CD8-positive, alpha-beta memory T cell (primary cell): Measurements from ENCODE around the gene LRRC72. TPM values are rescaled to one million over a fixed set of nuclear protein-coding genes. Genes with fewer than 3 reads are reported as not detected.

Experiments used
- CTCF ChIA-PET: fragments of 350-600 bp; sonication (Branson Sonifier 250); formaldehyde crosslinking; loops from one replicate; lab custom pipeline; 2021; ENCODE audit warnings: antibody characterized with exemption; lab: Charles Lee
- POLR2A ChIA-PET: fragments of 350-600 bp; sonication (Branson Sonifier 250); formaldehyde crosslinking; loops from one replicate; lab custom pipeline; 2021; ENCODE audit warnings: antibody characterized with exemption; lab: Charles Lee
- DNase-seq, 5 donors: peaks; one replicate each; pipeline versions ENCODE4 v3.0.0 to v3.0.0-alpha.2; 2020 to 2022; ENCODE audit warnings: mixed read lengths in 1 of 5
- H3K27ac ChIP-seq: one replicate; pipeline ENCODE4 v1.7.0; 2013; ENCODE audit warnings: low read depth, mild to moderate bottlenecking, low read length, moderate library complexity
- H3K27me3 ChIP-seq: 2 replicates; pipeline ENCODE4 v1.7.0; 2013; ENCODE audit warnings: low read length, mild to moderate bottlenecking; ENCODE audit not compliant: insufficient read depth, poor library complexity, severe bottlenecking
- H3K36me3 ChIP-seq: 2 replicates; pipeline ENCODE4 v1.7.0; 2013; ENCODE audit warnings: mild to moderate bottlenecking, low read length, moderate library complexity; ENCODE audit not compliant: insufficient read depth
- H3K4me1 ChIP-seq: 2 replicates; pipeline ENCODE4 v1.7.0; 2013; ENCODE audit warnings: mild to moderate bottlenecking, low read length, moderate library complexity; ENCODE audit not compliant: insufficient read depth
- H3K4me3 ChIP-seq: 2 replicates; pipeline ENCODE4 v1.7.0; 2013; ENCODE audit warnings: mild to moderate bottlenecking, low read length
- H3K9me3 ChIP-seq: 2 replicates; pipeline ENCODE4 v1.7.0; 2013; ENCODE audit warnings: mild to moderate bottlenecking, low read length
- H3K27ac Mint-ChIP-seq, 8 donors: one replicate each; pipeline ENCODE4 v1.8.0; 2020 to 2021; ENCODE audit warnings: mixed read lengths in 8 of 8, mild to moderate bottlenecking in 6 of 8, inconsistent platforms in 3 of 8, moderate library complexity in 3 of 8
- H3K27me3 Mint-ChIP-seq, 2 donors: one replicate each; pipeline ENCODE4 v1.8.0; 2020 to 2021; ENCODE audit warnings: mixed read lengths in 2 of 2, mild to moderate bottlenecking in 1 of 2, moderate library complexity in 1 of 2
- H3K36me3 Mint-ChIP-seq, 3 donors: one replicate each; pipeline ENCODE4 v1.8.0; 2020 to 2021; ENCODE audit warnings: mixed read lengths in 3 of 3, inconsistent platforms in 1 of 3, mild to moderate bottlenecking in 1 of 3
- H3K4me1 Mint-ChIP-seq, 3 donors: one replicate each; pipeline ENCODE4 v1.8.0; 2020 to 2021; ENCODE audit warnings: mixed read lengths in 3 of 3, inconsistent platforms in 1 of 3, mild to moderate bottlenecking in 1 of 3
- H3K4me3 Mint-ChIP-seq, 7 donors: one replicate each; pipeline ENCODE4 v1.8.0; 2020 to 2021; ENCODE audit warnings: mixed read lengths in 7 of 7, mild to moderate bottlenecking in 6 of 7, moderate library complexity in 4 of 7, inconsistent platforms in 2 of 7
- H3K9me3 Mint-ChIP-seq, 5 donors: one replicate each; pipeline ENCODE4 v1.8.0; 2020 to 2022; ENCODE audit warnings: mixed read lengths in 5 of 5, mild to moderate bottlenecking in 3 of 5, moderate library complexity in 2 of 5, inconsistent platforms in 1 of 5
- polyA plus RNA-seq: library from polyadenylated mRNA; unstranded; fragments of 300-500 nt; fragmentation: Illumina TruSeq; gene quantifications from one replicate; pipeline ENCODE4 v1.2.3, GENCODE V29; 2021
- total RNA-seq, 2 experiments: library from RNA; stranded (reverse); gene quantifications; one replicate each; pipeline ENCODE4 v1.2.3, GENCODE V29; 2021

The LRRC72 gene
- total and polyA plus RNA-seq, 3 experiments from 2014 or later, result not detected

GRCh38 chr7:16598015-16598414, 71.4 kb downstream of the LRRC72 start:
- Histone ChIP-seq H3K36me3 (no peaks in the 10 kb centered on the region), H3K27me3 (no peaks in the 10 kb centered on the region), H3K4me1 (no peaks in the 10 kb centered on the region), H3K27ac (no peak overlapping the region), H3K4me3 (no peak overlapping the region), H3K9me3 (no peaks in the 10 kb centered on the region)
- no peak overlapping the region for H3K4me3 Mint-ChIP-seq
- POLR2A ChIA-PET, result no interaction called here
- H3K9me3 Mint-ChIP-seq, result no peaks in the 10 kb centered on the region
- H3K27ac Mint-ChIP-seq, result peak overlapping the region in 2 of 8 donors; percentile 0 to 62
- CTCF ChIA-PET, result interaction anchor here (1.3 kb wide), 1 partner anchor 11 kb away, joined by 3 read pairs; no protein-coding TSS in a partner anchor
- no peaks in the 10 kb centered on the region for H3K27me3 Mint-ChIP-seq
- no peak for DNase-seq
- H3K36me3 Mint-ChIP-seq, result peaks cover under 1 to 44% (median 19%) of the 10 kb centered on the region in 3 donors
- H3K4me1 Mint-ChIP-seq, result no peaks in the 10 kb centered on the region

- Mint-ChIP-seq H3K27ac (peak overlapping the region in 1 of 8 donors; percentile 71), H3K36me3 (peaks cover 10 to 61% (median 25%) of the 10 kb centered on the region in 3 donors), H3K4me3 (no peak overlapping the region), H3K9me3 (no peaks in the 10 kb centered on the region), H3K4me1 (no peaks in the 10 kb centered on the region), H3K27me3 (no peaks in the 10 kb centered on the region)
- Histone ChIP-seq H3K4me3 (no peak overlapping the region), H3K27me3 (no peaks in the 10 kb centered on the region), H3K9me3 (no peaks in the 10 kb centered on the region), H3K4me1 (no peaks in the 10 kb centered on the region), H3K36me3 (no peaks in the 10 kb centered on the region), H3K27ac (no peak overlapping the region)
- CTCF ChIA-PET, result interaction anchor here (0.7 kb wide), 1 partner anchor 35 kb away, joined by 3 read pairs; no protein-coding TSS in a partner anchor
- no peak for DNase-seq
- POLR2A ChIA-PET, result no interaction called here
Measured at GRCh38 chr7:16599860-16600259, 73.2 kb downstream of the LRRC72 start.

GRCh38 chr7:16603633-16604032, 77.0 kb downstream of the LRRC72 start:
- Mint-ChIP-seq H3K27ac (peak overlapping the region in 2 of 8 donors; percentile 13 to 35), H3K4me1 (no peaks in the 10 kb centered on the region), H3K9me3 (no peaks in the 10 kb centered on the region), H3K36me3 (peaks cover 10 to 76% (median 35%) of the 10 kb centered on the region in 3 donors), H3K4me3 (no peak overlapping the region), H3K27me3 (no peaks in the 10 kb centered on the region)
- no peak overlapping the region for H3K4me3 ChIP-seq
- H3K4me1 ChIP-seq, result no peaks in the 10 kb centered on the region
- ChIA-PET CTCF (no interaction called here), POLR2A (no interaction called here)
- H3K9me3 ChIP-seq, result no peaks in the 10 kb centered on the region
- H3K27me3 ChIP-seq, result no peaks in the 10 kb centered on the region
- H3K36me3 ChIP-seq, result no peaks in the 10 kb centered on the region
- no peak overlapping the region for H3K27ac ChIP-seq
- DNase-seq, result no peak

- no peaks in the 10 kb centered on the region for H3K4me1 Mint-ChIP-seq
- Histone ChIP-seq H3K4me1 (no peaks in the 10 kb centered on the region), H3K27me3 (no peaks in the 10 kb centered on the region), H3K4me3 (no peak overlapping the region), H3K27ac (no peak overlapping the region), H3K9me3 (no peaks in the 10 kb centered on the region), H3K36me3 (no peaks in the 10 kb centered on the region)
- peak overlapping the region in 1 of 8 donors; percentile 35 for H3K27ac Mint-ChIP-seq
- H3K27me3 Mint-ChIP-seq, result no peaks in the 10 kb centered on the region
- H3K9me3 Mint-ChIP-seq, result no peaks in the 10 kb centered on the region
- H3K36me3 Mint-ChIP-seq, result peaks cover 10 to 75% (median 34%) of the 10 kb centered on the region in 3 donors
- DNase-seq, result no peak
- ChIA-PET POLR2A (no interaction called here), CTCF (no interaction called here)
- H3K4me3 Mint-ChIP-seq, result no peak overlapping the region
Measured at GRCh38 chr7:16604054-16604453, 77.4 kb downstream of the LRRC72 start.

- no peak for DNase-seq
- Mint-ChIP-seq H3K27ac (peak overlapping the region in 2 of 8 donors; percentile 42 to 45), H3K27me3 (no peaks in the 10 kb centered on the region), H3K4me1 (no peaks in the 10 kb centered on the region), H3K4me3 (no peak overlapping the region), H3K36me3 (peaks cover 12 to 69% (median 27%) of the 10 kb centered on the region in 3 donors), H3K9me3 (no peaks in the 10 kb centered on the region)
- Histone ChIP-seq H3K27me3 (no peaks in the 10 kb centered on the region), H3K4me1 (no peaks in the 10 kb centered on the region), H3K9me3 (no peaks in the 10 kb centered on the region), H3K36me3 (no peaks in the 10 kb centered on the region), H3K27ac (no peak overlapping the region), H3K4me3 (no peak overlapping the region)
- CTCF ChIA-PET, result no interaction called here
- POLR2A ChIA-PET, result no interaction called here
Measured at GRCh38 chr7:16606704-16607103, 80.1 kb downstream of the LRRC72 start.

- Mint-ChIP-seq H3K9me3 (no peaks in the 10 kb centered on the region), H3K36me3 (peaks cover 3 to 62% (median 23%) of the 10 kb centered on the region in 3 donors), H3K27me3 (no peaks in the 10 kb centered on the region), H3K4me1 (no peaks in the 10 kb centered on the region), H3K4me3 (no peak overlapping the region), H3K27ac (no peak overlapping the region)
- ChIA-PET CTCF (no interaction called here), POLR2A (no interaction called here)
- Histone ChIP-seq H3K27ac (no peak overlapping the region), H3K4me1 (no peaks in the 10 kb centered on the region), H3K4me3 (no peak overlapping the region), H3K9me3 (no peaks in the 10 kb centered on the region), H3K36me3 (peaks cover 10% of the 10 kb centered on the region), H3K27me3 (no peaks in the 10 kb centered on the region)
- DNase-seq, result no peak
Measured at GRCh38 chr7:16609842-16610450, 83.3 kb downstream of the LRRC72 start.

GRCh38 chr7:16611711-16612110, 85.1 kb downstream of the LRRC72 start:
- ChIA-PET CTCF (no interaction called here), POLR2A (no interaction called here)
- H3K27me3 Mint-ChIP-seq, result no peaks in the 10 kb centered on the region
- H3K9me3 Mint-ChIP-seq, result no peaks in the 10 kb centered on the region
- H3K27ac ChIP-seq, result no peak overlapping the region
- H3K27ac Mint-ChIP-seq, result peak overlapping the region in 1 of 8 donors; percentile 62
- DNase-seq, result no peak
- H3K4me3 Mint-ChIP-seq, result no peak overlapping the region
- H3K27me3 ChIP-seq, result no peaks in the 10 kb centered on the region
- H3K4me1 Mint-ChIP-seq, result no peaks in the 10 kb centered on the region
- peaks cover 3 to 70% (median 25%) of the 10 kb centered on the region in 3 donors for H3K36me3 Mint-ChIP-seq
- no peak overlapping the region for H3K4me3 ChIP-seq
- H3K4me1 ChIP-seq, result no peaks in the 10 kb centered on the region
- no peaks in the 10 kb centered on the region for H3K9me3 ChIP-seq
- H3K36me3 ChIP-seq, result peaks cover 18% of the 10 kb centered on the region

- Mint-ChIP-seq H3K27me3 (no peaks in the 10 kb centered on the region), H3K27ac (no peak overlapping the region)
- POLR2A ChIA-PET, result no interaction called here
Measured at GRCh38 chr7:16615228-16615627, 88.6 kb downstream of the LRRC72 start.

More at GRCh38 chr7:16615228-16615627, 88.6 kb downstream of the LRRC72 start:
- no peak overlapping the region for H3K4me3 Mint-ChIP-seq
- peaks cover 0 to 8% (median 5%) of the 10 kb centered on the region in 3 donors for H3K4me1 Mint-ChIP-seq
- no peaks in the 10 kb centered on the region for H3K9me3 ChIP-seq
- no peak for DNase-seq
- H3K27me3 ChIP-seq, result no peaks in the 10 kb centered on the region
- peaks cover 12 to 69% (median 28%) of the 10 kb centered on the region in 3 donors for H3K36me3 Mint-ChIP-seq
- no peaks in the 10 kb centered on the region for H3K9me3 Mint-ChIP-seq
- H3K4me3 ChIP-seq, result no peak overlapping the region
- H3K36me3 ChIP-seq, result peaks cover 18% of the 10 kb centered on the region
- CTCF ChIA-PET, result no interaction called here
- H3K27ac ChIP-seq, result no peak overlapping the region
- H3K4me1 ChIP-seq, result no peaks in the 10 kb centered on the region
